ENCODE results near the gene NUP85. TPM values are rescaled to one million over a fixed set of nuclear protein-coding genes. Genes with fewer than 3 reads are reported as not detected.
A peak's percentile ranks its signal among the peaks of the same experiment; 100 is the strongest.

NUP85 gene
- total RNA-seq, 5 donors from 2014 or later (not counting 1 experiment from before 2014, with no cell fraction given): 56.2 to 128 (median 106) TPM

GRCh38 chr17:75227729-75228128 is 22.2 kb downstream of the NUP85 start:
- CTCF ChIA-PET: no interaction called here
- H3K4me1 ChIP-seq (ENCODE audit: control insufficient read depth in 1 of 2, extremely low read depth in 1 of 2, insufficient read depth in 2 of 2, low read length in 2 of 2): no peaks in the 10 kb centered on the region
- no peak overlapping the region for H3K27ac Mint-ChIP-seq
- no peak overlapping the region for H3K27ac ChIP-seq (ENCODE audit: low read length)
- no peaks in the 10 kb centered on the region for H3K9me3 ChIP-seq
- no peak overlapping the region for H3K4me3 ChIP-seq (ENCODE audit: control insufficient read depth in 1 of 2, extremely low read depth in 1 of 2, low read length in 1 of 2)
- no peaks in the 10 kb centered on the region for H3K27me3 Mint-ChIP-seq
- POLR2A ChIA-PET: interaction anchor here in 1 of 2 donors (0.7 kb wide), 1 partner anchor 227 kb away, joined by 11 read pairs; no protein-coding TSS in a partner anchor
- DNase-seq: no peak
- H3K27me3 ChIP-seq (replicated peaks in 1 of 2; ENCODE audit: control insufficient read depth in 2 of 2, extremely low read depth in 1 of 2, insufficient read depth in 2 of 2, low read length in 1 of 2): no peaks in the 10 kb centered on the region
- H3K36me3 ChIP-seq (ENCODE audit: control insufficient read depth in 2 of 2, extremely low read depth in 1 of 2, insufficient read depth in 1 of 2, low read length in 1 of 2): peaks cover 17 to 67% of the 10 kb centered on the region in 2 donors
- no peaks in the 10 kb centered on the region for H3K4me1 Mint-ChIP-seq
- ATAC-seq (replicated peaks in 1 of 4): no peak
- H3K9me3 Mint-ChIP-seq: no peaks in the 10 kb centered on the region
- no peak overlapping the region for H3K4me3 Mint-ChIP-seq
- 94% methylated on average over 2 of the region's 5 CpGs for WGBS (ENCODE audit: insufficient coverage)
- peaks cover 42% of the 10 kb centered on the region for H3K36me3 Mint-ChIP-seq

GRCh38 chr17:75228305-75228704 is 22.8 kb downstream of the NUP85 start:
- peaks cover 21 to 73% of the 10 kb centered on the region in 2 donors for H3K36me3 ChIP-seq (ENCODE audit: control insufficient read depth in 2 of 2, extremely low read depth in 1 of 2, insufficient read depth in 1 of 2, low read length in 1 of 2)
- H3K9me3 Mint-ChIP-seq: no peaks in the 10 kb centered on the region
- ChIA-PET POLR2A (interaction anchor here in 1 of 2 donors (0.6 kb wide), 1 partner anchor 155 kb away, joined by 5 read pairs; no protein-coding TSS in a partner anchor), CTCF (no interaction called here)
- H3K4me3 Mint-ChIP-seq: no peak overlapping the region
- WGBS (ENCODE audit: insufficient coverage): 100% methylated on average over 1 of the region's 2 CpGs
- no peaks in the 10 kb centered on the region for H3K9me3 ChIP-seq
- H3K4me3 ChIP-seq (ENCODE audit: control insufficient read depth in 1 of 2, extremely low read depth in 1 of 2, low read length in 1 of 2): no peak overlapping the region
- ATAC-seq (replicated peaks in 1 of 4) (no peak), DNase-seq (no peak)
- no peak overlapping the region for H3K27ac ChIP-seq (ENCODE audit: low read length)
- peaks cover 42% of the 10 kb centered on the region for H3K36me3 Mint-ChIP-seq
- H3K4me1 Mint-ChIP-seq: no peaks in the 10 kb centered on the region
- no peaks in the 10 kb centered on the region for H3K27me3 ChIP-seq (replicated peaks in 1 of 2; ENCODE audit: control insufficient read depth in 2 of 2, extremely low read depth in 1 of 2, insufficient read depth in 2 of 2, low read length in 1 of 2)
- no peaks in the 10 kb centered on the region for H3K27me3 Mint-ChIP-seq
- H3K27ac Mint-ChIP-seq: no peak overlapping the region
- no peaks in the 10 kb centered on the region for H3K4me1 ChIP-seq (ENCODE audit: control insufficient read depth in 1 of 2, extremely low read depth in 1 of 2, insufficient read depth in 2 of 2, low read length in 2 of 2)

- no peak for DNase-seq
- H3K9me3 ChIP-seq: no peaks in the 10 kb centered on the region
- Mint-ChIP-seq H3K27me3 (no peaks in the 10 kb centered on the region), H3K4me1 (no peaks in the 10 kb centered on the region), H3K9me3 (no peaks in the 10 kb centered on the region), H3K27ac (no peak overlapping the region), H3K4me3 (no peak overlapping the region), H3K36me3 (peaks cover 42% of the 10 kb centered on the region)
- 98% methylated on average over 4 of the region's 4 CpGs for WGBS (ENCODE audit: insufficient coverage)
- no peaks in the 10 kb centered on the region for H3K4me1 ChIP-seq (ENCODE audit: control insufficient read depth in 1 of 2, extremely low read depth in 1 of 2, insufficient read depth in 2 of 2, low read length in 2 of 2)
- no peaks in the 10 kb centered on the region for H3K27me3 ChIP-seq (replicated peaks in 1 of 2; ENCODE audit: control insufficient read depth in 2 of 2, extremely low read depth in 1 of 2, insufficient read depth in 2 of 2, low read length in 1 of 2)
- ChIA-PET CTCF (no interaction called here), POLR2A (interaction anchor here (0.6 kb wide), 2 partner anchors 8 to 156 kb away, joined by 5 to 6 read pairs; no protein-coding TSS in a partner anchor)
- H3K4me3 ChIP-seq (ENCODE audit: control insufficient read depth in 1 of 2, extremely low read depth in 1 of 2, low read length in 1 of 2): no peak overlapping the region
- peaks cover 21 to 73% of the 10 kb centered on the region in 2 donors for H3K36me3 ChIP-seq (ENCODE audit: control insufficient read depth in 2 of 2, extremely low read depth in 1 of 2, insufficient read depth in 1 of 2, low read length in 1 of 2)
- no peak overlapping the region for H3K27ac ChIP-seq (ENCODE audit: low read length)
- no peak for ATAC-seq (replicated peaks in 1 of 4)
Observed at GRCh38 chr17:75228847-75229246, 23.4 kb downstream of the NUP85 start.

- Mint-ChIP-seq H3K27me3 (no peaks in the 10 kb centered on the region), H3K4me3 (no peak overlapping the region), H3K9me3 (no peaks in the 10 kb centered on the region), H3K36me3 (peaks cover 43% of the 10 kb centered on the region), H3K4me1 (no peaks in the 10 kb centered on the region), H3K27ac (no peak overlapping the region)
- CTCF ChIA-PET: interaction anchor here (0.6 to 1.2 kb wide), 3 partner anchors 11 to 168 kb away, joined by 3 to 8 read pairs (median 5); no protein-coding TSS in a partner anchor
- WGBS (ENCODE audit: insufficient coverage): 100% methylated on average over 4 of the region's 8 CpGs
- Histone ChIP-seq H3K27ac (ENCODE audit: low read length) (no peak overlapping the region), H3K9me3 (no peaks in the 10 kb centered on the region), H3K4me3 (ENCODE audit: control insufficient read depth in 1 of 2, extremely low read depth in 1 of 2, low read length in 1 of 2) (no peak overlapping the region), H3K27me3 (replicated peaks in 1 of 2; ENCODE audit: control insufficient read depth in 2 of 2, extremely low read depth in 1 of 2, insufficient read depth in 2 of 2, low read length in 1 of 2) (no peaks in the 10 kb centered on the region), H3K36me3 (ENCODE audit: control insufficient read depth in 2 of 2, extremely low read depth in 1 of 2, insufficient read depth in 1 of 2, low read length in 1 of 2) (peaks cover 19 to 71% of the 10 kb centered on the region in 2 donors), H3K4me1 (ENCODE audit: control insufficient read depth in 1 of 2, extremely low read depth in 1 of 2, insufficient read depth in 2 of 2, low read length in 2 of 2) (no peaks in the 10 kb centered on the region)
- no peak for DNase-seq
- no peak for ATAC-seq (replicated peaks in 1 of 4)
- POLR2A ChIA-PET: no interaction called here
Observed at GRCh38 chr17:75231071-75231470, 25.6 kb downstream of the NUP85 start.

GRCh38 chr17:75231741-75232464 is 26.4 kb downstream of the NUP85 start:
- POLR2A ChIA-PET: no interaction called here
- ATAC-seq (replicated peaks in 1 of 4) (no peak), DNase-seq (no peak)
- Histone ChIP-seq H3K9me3 (no peaks in the 10 kb centered on the region), H3K4me1 (ENCODE audit: control insufficient read depth in 1 of 2, extremely low read depth in 1 of 2, insufficient read depth in 2 of 2, low read length in 2 of 2) (no peaks in the 10 kb centered on the region), H3K27me3 (replicated peaks in 1 of 2; ENCODE audit: control insufficient read depth in 2 of 2, extremely low read depth in 1 of 2, insufficient read depth in 2 of 2, low read length in 1 of 2) (no peaks in the 10 kb centered on the region), H3K4me3 (ENCODE audit: control insufficient read depth in 1 of 2, extremely low read depth in 1 of 2, low read length in 1 of 2) (no peak overlapping the region), H3K27ac (ENCODE audit: low read length) (no peak overlapping the region), H3K36me3 (ENCODE audit: control insufficient read depth in 2 of 2, extremely low read depth in 1 of 2, insufficient read depth in 1 of 2, low read length in 1 of 2) (peaks cover 19 to 71% of the 10 kb centered on the region in 2 donors)
- peaks cover 49% of the 10 kb centered on the region for H3K36me3 Mint-ChIP-seq
- no peaks in the 10 kb centered on the region for H3K9me3 Mint-ChIP-seq
- no peak overlapping the region for H3K27ac Mint-ChIP-seq
- no peaks in the 10 kb centered on the region for H3K27me3 Mint-ChIP-seq
- 97% methylated on average over 9 of the region's 18 CpGs for WGBS (ENCODE audit: insufficient coverage)
- CTCF ChIA-PET: no interaction called here
- H3K4me1 Mint-ChIP-seq: no peaks in the 10 kb centered on the region
- H3K4me3 Mint-ChIP-seq: no peak overlapping the region

- no peaks in the 10 kb centered on the region for H3K9me3 Mint-ChIP-seq
- no peaks in the 10 kb centered on the region for H3K4me1 Mint-ChIP-seq
- ATAC-seq (replicated peaks in 1 of 4) (no peak), DNase-seq (no peak)
- H3K4me3 Mint-ChIP-seq: no peak overlapping the region
- Histone ChIP-seq H3K36me3 (ENCODE audit: control insufficient read depth in 2 of 2, extremely low read depth in 1 of 2, insufficient read depth in 1 of 2, low read length in 1 of 2) (peaks cover 21 to 77% of the 10 kb centered on the region in 2 donors), H3K27ac (ENCODE audit: low read length) (no peak overlapping the region), H3K4me3 (ENCODE audit: control insufficient read depth in 1 of 2, extremely low read depth in 1 of 2, low read length in 1 of 2) (no peak overlapping the region), H3K4me1 (ENCODE audit: control insufficient read depth in 1 of 2, extremely low read depth in 1 of 2, insufficient read depth in 2 of 2, low read length in 2 of 2) (no peaks in the 10 kb centered on the region), H3K9me3 (no peaks in the 10 kb centered on the region), H3K27me3 (replicated peaks in 1 of 2; ENCODE audit: control insufficient read depth in 2 of 2, extremely low read depth in 1 of 2, insufficient read depth in 2 of 2, low read length in 1 of 2) (no peaks in the 10 kb centered on the region)
- H3K27me3 Mint-ChIP-seq: no peaks in the 10 kb centered on the region
- POLR2A ChIA-PET: interaction anchor here in 1 of 2 donors (0.5 kb wide), 1 partner anchor 30 kb away, joined by 8 read pairs; no protein-coding TSS in a partner anchor
- peaks cover 52% of the 10 kb centered on the region for H3K36me3 Mint-ChIP-seq
- CTCF ChIA-PET: interaction anchor here in 1 of 2 donors (0.5 kb wide), 1 partner anchor 96 kb away, joined by 3 read pairs; no protein-coding TSS in a partner anchor
- WGBS (ENCODE audit: insufficient coverage): 96% methylated on average over 7 of the region's 13 CpGs
- H3K27ac Mint-ChIP-seq: peak overlapping the region in 1 of 2 donors; percentile 39
Observed at GRCh38 chr17:75232786-75233185, 27.3 kb downstream of the NUP85 start.

Measured in T-cell (primary cell).